Midbrain (tissue), 1 donor: ENCODE results near the gene SETX.

ENCODE experiments used
- DNase-seq: peaks from one replicate; lab custom pipeline; 2025; lab: John Stamatoyannopoulos, UW

SETX gene

GRCh38 chr9:132241483-132241839 is 113.3 kb downstream of the SETX start:
- DNase-seq = no peak

GRCh38 chr9:132240841-132241482 is 113.8 kb downstream of the SETX start:
- DNase-seq = peak; percentile 86

- no peak for DNase-seq
Observed at GRCh38 chr9:132239999-132240840, 114.6 kb downstream of the SETX start.

- no peak for DNase-seq
Observed at GRCh38 chr9:132239518-132239917, 115.3 kb downstream of the SETX start.

- DNase-seq = no peak
Observed at GRCh38 chr9:132238992-132239391, 115.8 kb downstream of the SETX start.

GRCh38 chr9:132238026-132238972 is 116.5 kb downstream of the SETX start:
- no peak for DNase-seq

GRCh38 chr9:132237481-132237880 is 117.3 kb downstream of the SETX start:
- no peak for DNase-seq

GRCh38 chr9:132236662-132237311 is 118.0 kb downstream of the SETX start:
- DNase-seq = no peak

GRCh38 chr9:132235894-132236661 is 118.7 kb downstream of the SETX start:
- DNase-seq = peak; percentile 86

- no peak for DNase-seq
Observed at GRCh38 chr9:132235125-132235524, 119.7 kb downstream of the SETX start.

- no peak for DNase-seq
Observed at GRCh38 chr9:132234535-132234934, 120.3 kb downstream of the SETX start.

- no peak for DNase-seq
Observed at GRCh38 chr9:132233138-132233537, 121.6 kb downstream of the SETX start.

- DNase-seq = no peak
Observed at GRCh38 chr9:132232522-132232921, 122.3 kb downstream of the SETX start.

GRCh38 chr9:132231019-132231701 is 123.6 kb downstream of the SETX start:
- no peak for DNase-seq

GRCh38 chr9:132230605-132231004 is 124.2 kb downstream of the SETX start:
- no peak for DNase-seq

- no peak for DNase-seq
Observed at GRCh38 chr9:132228062-132228461, 126.7 kb downstream of the SETX start.

GRCh38 chr9:132226571-132227430 is 128.0 kb downstream of the SETX start:
- no peak for DNase-seq

GRCh38 chr9:132224645-132225044 is 130.1 kb downstream of the SETX start:
- DNase-seq = no peak

- no peak for DNase-seq
Observed at GRCh38 chr9:132221941-132222340, 132.8 kb downstream of the SETX start.

GRCh38 chr9:132218208-132218607 is 136.6 kb downstream of the SETX start:
- no peak for DNase-seq
